ENCODE results near the gene PARD3. TPM values are rescaled to one million over a fixed set of nuclear protein-coding genes. Genes with fewer than 3 reads are reported as not detected.

The PARD3 gene
- total RNA-seq, 1 experiment from 2014 or later: 46.3 TPM

DNA sequence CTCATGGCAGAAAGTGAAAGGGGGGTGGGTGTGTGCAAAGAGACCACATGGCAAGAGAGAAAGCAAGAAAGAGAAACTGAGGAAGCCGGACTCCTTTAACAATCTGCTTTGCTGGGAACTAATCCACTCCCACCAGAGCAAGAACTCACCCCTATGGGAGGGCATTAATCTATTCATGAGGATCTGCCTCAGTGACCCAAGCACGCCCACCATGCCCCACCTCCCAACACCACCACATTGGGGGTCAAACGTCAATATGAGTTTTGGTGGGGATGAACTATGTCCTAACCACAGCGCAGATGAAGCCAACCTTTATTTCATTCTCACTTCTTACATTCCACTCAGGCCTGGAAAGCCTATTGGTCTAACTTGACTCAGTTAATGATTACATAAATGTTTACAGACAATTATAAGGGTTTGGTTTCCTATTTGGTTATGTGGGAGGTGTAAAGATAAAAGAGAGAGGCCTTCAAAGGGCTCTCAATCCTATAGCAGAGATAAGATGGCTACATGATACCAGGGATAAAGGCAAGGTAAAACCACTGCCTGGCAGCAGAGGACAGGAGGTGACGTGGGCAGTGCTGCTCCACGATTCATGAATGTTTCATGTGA, 601.8 kb downstream of the PARD3 start:
- Histone ChIP-seq H4K20me1 (ENCODE audit: insufficient read depth) (no peaks in the 10 kb centered on the region), H2AFZ (ENCODE audit: low read depth, low read length, poor library complexity, severe bottlenecking) (no peak overlapping the region), H3K4me1 (ENCODE audit: control insufficient read depth in 1 of 2, insufficient read depth in 2 of 2, low read length in 2 of 2) (no peaks in the 10 kb centered on the region), H3K9me2 (ENCODE audit: insufficient read depth) (no peaks in the 10 kb centered on the region), H3K9ac (ENCODE audit: low read length) (no peak overlapping the region), H3K9me3 (ENCODE audit: control insufficient read depth in 1 of 2, insufficient read depth in 1 of 2, low read depth in 1 of 2, low read length in 2 of 2) (no peaks in the 10 kb centered on the region), H3K27ac (ENCODE audit: low read depth, low read length) (no peak overlapping the region), H3K27me3 (ENCODE audit: insufficient read depth, low read length) (no peaks in the 10 kb centered on the region), H3K36me3 (ENCODE audit: control insufficient read depth in 1 of 2, insufficient read depth in 2 of 2, low read length in 2 of 2) (no peaks in the 10 kb centered on the region), H3K4me3 (replicated peaks in 1 of 2; ENCODE audit: low read depth in 1 of 2, low read length in 2 of 2) (no peak overlapping the region), H3K79me2 (ENCODE audit: insufficient read depth, low read length) (no peaks in the 10 kb centered on the region), H3K4me2 (ENCODE audit: low read length) (no peak overlapping the region)
- RAD21 ChIA-PET (ENCODE audit: low non-redundant PET in 1 of 2, low total read pairs in 2 of 2, uncharacterized antibody in 2 of 2, unreplicated experiment in 2 of 2): no interaction called here
- intact Hi-C loops (cut with micrococcal nuclease): no loop called here
- CTCF ChIA-PET: no interaction called here
- BruUV-seq (replicated peaks): no TSS peak
- ATAC-seq (no peak), DNase-seq (ENCODE audit: low read depth, low spot score) (no peak)
- POLR2A ChIA-PET: no interaction called here
- TF ChIP-seq ZFX (IDR thresholded peaks at IDR 0.05) (no peak), EZH2phosphoT487 (IDR thresholded peaks at IDR 0.05; ENCODE audit: borderline replicate concordance) (no peak), JUND (IDR thresholded peaks at IDR 0.05) (no peak), ELF1 (IDR thresholded peaks at IDR 0.05; ENCODE audit: borderline replicate concordance, low read depth) (no peak), SP1 (IDR thresholded peaks at IDR 0.05; ENCODE audit: low read depth) (no peak), SIN3A (IDR thresholded peaks at IDR 0.05; ENCODE audit: low read depth) (no peak)
- TF ChIP-seq, protein P1, sequence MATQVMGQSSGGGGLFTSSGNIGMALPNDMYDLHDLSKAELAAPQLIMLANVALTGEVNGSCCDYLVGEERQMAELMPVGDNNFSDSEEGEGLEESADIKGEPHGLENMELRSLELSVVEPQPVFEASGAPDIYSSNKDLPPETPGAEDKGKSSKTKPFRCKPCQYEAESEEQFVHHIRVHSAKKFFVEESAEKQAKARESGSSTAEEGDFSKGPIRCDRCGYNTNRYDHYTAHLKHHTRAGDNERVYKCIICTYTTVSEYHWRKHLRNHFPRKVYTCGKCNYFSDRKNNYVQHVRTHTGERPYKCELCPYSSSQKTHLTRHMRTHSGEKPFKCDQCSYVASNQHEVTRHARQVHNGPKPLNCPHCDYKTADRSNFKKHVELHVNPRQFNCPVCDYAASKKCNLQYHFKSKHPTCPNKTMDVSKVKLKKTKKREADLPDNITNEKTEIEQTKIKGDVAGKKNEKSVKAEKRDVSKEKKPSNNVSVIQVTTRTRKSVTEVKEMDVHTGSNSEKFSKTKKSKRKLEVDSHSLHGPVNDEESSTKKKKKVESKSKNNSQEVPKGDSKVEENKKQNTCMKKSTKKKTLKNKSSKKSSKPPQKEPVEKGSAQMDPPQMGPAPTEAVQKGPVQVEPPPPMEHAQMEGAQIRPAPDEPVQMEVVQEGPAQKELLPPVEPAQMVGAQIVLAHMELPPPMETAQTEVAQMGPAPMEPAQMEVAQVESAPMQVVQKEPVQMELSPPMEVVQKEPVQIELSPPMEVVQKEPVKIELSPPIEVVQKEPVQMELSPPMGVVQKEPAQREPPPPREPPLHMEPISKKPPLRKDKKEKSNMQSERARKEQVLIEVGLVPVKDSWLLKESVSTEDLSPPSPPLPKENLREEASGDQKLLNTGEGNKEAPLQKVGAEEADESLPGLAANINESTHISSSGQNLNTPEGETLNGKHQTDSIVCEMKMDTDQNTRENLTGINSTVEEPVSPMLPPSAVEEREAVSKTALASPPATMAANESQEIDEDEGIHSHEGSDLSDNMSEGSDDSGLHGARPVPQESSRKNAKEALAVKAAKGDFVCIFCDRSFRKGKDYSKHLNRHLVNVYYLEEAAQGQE (IDR thresholded peaks at IDR 0.05; ENCODE audit: low read depth): no peak

DNA sequence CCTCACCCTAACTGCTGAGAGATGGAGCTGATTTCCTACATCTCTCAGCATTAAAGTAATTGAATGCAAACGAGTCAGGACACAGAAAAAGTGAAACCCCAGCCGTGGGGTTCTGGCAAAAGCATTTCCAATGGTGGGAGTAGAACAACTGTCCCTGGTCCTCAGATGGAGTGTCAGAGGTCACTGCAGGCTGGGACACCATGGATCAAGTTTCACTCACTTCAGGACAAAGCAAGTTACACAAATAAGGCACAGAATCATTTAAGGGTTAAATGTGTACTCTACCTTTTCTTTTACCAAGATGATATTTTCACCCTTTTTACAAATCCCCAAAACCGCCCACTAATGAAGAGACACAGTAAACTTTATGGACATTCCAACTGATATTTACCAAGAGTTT, 607.8 kb downstream of the PARD3 start:
- intact Hi-C loops (cut with micrococcal nuclease): no loop called here
- no peak overlapping the region for H3K9ac ChIP-seq (ENCODE audit: low read length)
- no TSS peak for BruUV-seq (replicated peaks)
- H2AFZ ChIP-seq (ENCODE audit: low read depth, low read length, poor library complexity, severe bottlenecking): no peak overlapping the region
- H3K4me1 ChIP-seq (ENCODE audit: control insufficient read depth in 1 of 2, insufficient read depth in 2 of 2, low read length in 2 of 2): no peaks in the 10 kb centered on the region
- ATAC-seq (no peak), DNase-seq (ENCODE audit: low read depth, low spot score) (no peak)
- H3K9me3 ChIP-seq (ENCODE audit: control insufficient read depth in 1 of 2, insufficient read depth in 1 of 2, low read depth in 1 of 2, low read length in 2 of 2): no peaks in the 10 kb centered on the region
- H3K27ac ChIP-seq (ENCODE audit: low read depth, low read length): no peak overlapping the region
- POLR2A ChIA-PET: no interaction called here
- RAD21 ChIA-PET (ENCODE audit: low non-redundant PET in 1 of 2, low total read pairs in 2 of 2, uncharacterized antibody in 2 of 2, unreplicated experiment in 2 of 2): no interaction called here
- no peak overlapping the region for H3K4me2 ChIP-seq (ENCODE audit: low read length)
- H4K20me1 ChIP-seq (ENCODE audit: insufficient read depth): no peaks in the 10 kb centered on the region
- no peaks in the 10 kb centered on the region for H3K9me2 ChIP-seq (ENCODE audit: insufficient read depth)
- H3K27me3 ChIP-seq (ENCODE audit: insufficient read depth, low read length): no peaks in the 10 kb centered on the region
- H3K79me2 ChIP-seq (ENCODE audit: insufficient read depth, low read length): no peaks in the 10 kb centered on the region
- CTCF ChIA-PET: no interaction called here
- no peaks in the 10 kb centered on the region for H3K36me3 ChIP-seq (ENCODE audit: control insufficient read depth in 1 of 2, insufficient read depth in 2 of 2, low read length in 2 of 2)
- H3K4me3 ChIP-seq (replicated peaks in 1 of 2; ENCODE audit: low read depth in 1 of 2, low read length in 2 of 2): no peak overlapping the region
- TF ChIP-seq YY1 (IDR thresholded peaks at IDR 0.05; ENCODE audit: extremely low read depth, insufficient replicate concordance, low read depth, low read length): no peak
- no peak for TF ChIP-seq POLR2AphosphoS5 (IDR thresholded peaks at IDR 0.05; ENCODE audit: low read depth, low read length)
- TF ChIP-seq JUND (IDR thresholded peaks at IDR 0.05): no peak
- no peak for TF ChIP-seq SP1 (IDR thresholded peaks at IDR 0.05; ENCODE audit: low read depth)
- TF ChIP-seq TCF7L2 (IDR thresholded peaks at IDR 0.05; ENCODE audit: borderline replicate concordance, extremely low read depth, insufficient read depth, insufficient read length): no peak
- no peak for TF ChIP-seq SRF (IDR thresholded peaks at IDR 0.05; ENCODE audit: low read depth)
- TF ChIP-seq, protein P2, sequence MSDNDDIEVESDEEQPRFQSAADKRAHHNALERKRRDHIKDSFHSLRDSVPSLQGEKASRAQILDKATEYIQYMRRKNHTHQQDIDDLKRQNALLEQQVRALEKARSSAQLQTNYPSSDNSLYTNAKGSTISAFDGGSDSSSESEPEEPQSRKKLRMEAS (IDR thresholded peaks at IDR 0.05): no peak
- TF ChIP-seq SIN3A (IDR thresholded peaks at IDR 0.05; ENCODE audit: low read depth): no peak
- TF ChIP-seq EZH2phosphoT487 (IDR thresholded peaks at IDR 0.05; ENCODE audit: borderline replicate concordance): no peak
- TF ChIP-seq, protein P3, sequence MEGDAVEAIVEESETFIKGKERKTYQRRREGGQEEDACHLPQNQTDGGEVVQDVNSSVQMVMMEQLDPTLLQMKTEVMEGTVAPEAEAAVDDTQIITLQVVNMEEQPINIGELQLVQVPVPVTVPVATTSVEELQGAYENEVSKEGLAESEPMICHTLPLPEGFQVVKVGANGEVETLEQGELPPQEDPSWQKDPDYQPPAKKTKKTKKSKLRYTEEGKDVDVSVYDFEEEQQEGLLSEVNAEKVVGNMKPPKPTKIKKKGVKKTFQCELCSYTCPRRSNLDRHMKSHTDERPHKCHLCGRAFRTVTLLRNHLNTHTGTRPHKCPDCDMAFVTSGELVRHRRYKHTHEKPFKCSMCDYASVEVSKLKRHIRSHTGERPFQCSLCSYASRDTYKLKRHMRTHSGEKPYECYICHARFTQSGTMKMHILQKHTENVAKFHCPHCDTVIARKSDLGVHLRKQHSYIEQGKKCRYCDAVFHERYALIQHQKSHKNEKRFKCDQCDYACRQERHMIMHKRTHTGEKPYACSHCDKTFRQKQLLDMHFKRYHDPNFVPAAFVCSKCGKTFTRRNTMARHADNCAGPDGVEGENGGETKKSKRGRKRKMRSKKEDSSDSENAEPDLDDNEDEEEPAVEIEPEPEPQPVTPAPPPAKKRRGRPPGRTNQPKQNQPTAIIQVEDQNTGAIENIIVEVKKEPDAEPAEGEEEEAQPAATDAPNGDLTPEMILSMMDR (IDR thresholded peaks at IDR 0.05 in 2 of 3, conservative IDR thresholded peaks at IDR 0.05 in 1 of 3; ENCODE audit: borderline replicate concordance in 1 of 3, insufficient read depth in 1 of 3, low read depth in 2 of 3, low read length in 2 of 3): no peak
- TF ChIP-seq ELF1 (IDR thresholded peaks at IDR 0.05; ENCODE audit: borderline replicate concordance, low read depth): no peak
- no peak for TF ChIP-seq EGR1 (IDR thresholded peaks at IDR 0.05; ENCODE audit: low read depth)
- TF ChIP-seq CBX3 (IDR thresholded peaks at IDR 0.05; ENCODE audit: low read depth): no peak
- no peak for TF ChIP-seq FOSL1 (IDR thresholded peaks at IDR 0.05; ENCODE audit: low read depth)

Data from HCT116 (cell line).